ENCODE results near the gene L3MBTL4.

GRCh38 chr18:6211174-6211504 lies 203.6 kb downstream of the L3MBTL4 start:
- no peak for TF ChIP-seq ISL1 (CRISPR knock-in tag; IDR thresholded peaks at IDR 0.05)
- no peak for TF ChIP-seq CREB5 (CRISPR knock-in tag; IDR thresholded peaks at IDR 0.05; ENCODE audit: low read depth)
- TF ChIP-seq GLIS3 (CRISPR knock-in tag; IDR thresholded peaks at IDR 0.05): no peak
- TF ChIP-seq ZNF8 (CRISPR knock-in tag; IDR thresholded peaks at IDR 0.05): no peak
- TF ChIP-seq OSR1 (CRISPR knock-in tag; IDR thresholded peaks at IDR 0.05): no peak
- no peak for TF ChIP-seq BACH2 (CRISPR knock-in tag; IDR thresholded peaks at IDR 0.05; ENCODE audit: borderline replicate concordance)
- no peak for TF ChIP-seq TOX (CRISPR knock-in tag; IDR thresholded peaks at IDR 0.05; ENCODE audit: borderline replicate concordance)
